Measurements from ENCODE around the gene AGAP1.

- TF ChIP-seq CTCF (IDR thresholded peaks at IDR 0.05) (no peak), POLR2A (IDR thresholded peaks at IDR 0.05) (no peak), EP300 (IDR thresholded peaks at IDR 0.05) (no peak)
Measured at GRCh38 chr2:235833971-235834620, 340.3 kb downstream of the AGAP1 start.
